ENCODE data around the gene RAB3A. TPM values are rescaled to one million over a fixed set of nuclear protein-coding genes. Genes with fewer than 3 reads are reported as not detected.

Gene RAB3A
- total RNA-seq, 1 experiment from 2014 or later = 10.6 TPM

DNA sequence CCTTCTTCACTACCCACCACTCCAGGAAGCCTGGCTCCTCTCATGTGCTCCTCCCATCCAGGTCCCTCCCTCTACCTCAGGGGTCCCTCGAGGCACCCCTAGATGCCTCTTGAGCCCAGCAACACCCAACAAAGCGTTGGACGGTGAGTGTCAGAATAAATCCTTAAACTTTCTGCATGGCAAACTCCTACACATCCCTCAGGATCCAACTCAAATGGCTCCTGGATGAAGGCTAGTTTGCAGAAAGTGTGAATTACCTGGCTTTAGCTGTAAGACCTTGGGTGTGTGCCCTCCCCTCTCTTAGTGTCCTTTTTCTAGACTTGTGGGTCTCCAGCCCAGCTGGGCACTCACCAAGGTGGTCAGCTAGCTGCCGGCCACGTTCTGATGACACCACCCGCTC is 5.5 kb downstream of the RAB3A start:
- POLR2A ChIA-PET = no interaction called here
- no TSS peak for BruUV-seq (replicated peaks)
- H3K4me2 ChIP-seq (ENCODE audit: low read length) = no peak overlapping the region
- H3K79me2 ChIP-seq (ENCODE audit: insufficient read depth, low read length) = peaks cover 25% of the 10 kb centered on the region; the same call in 1 of the 2 replicates
- no peak overlapping the region for H3K27ac ChIP-seq (ENCODE audit: low read depth, low read length)
- H3K9me2 ChIP-seq (ENCODE audit: insufficient read depth) = no peaks in the 10 kb centered on the region
- TF ChIP-seq POLR2A (IDR thresholded peaks at IDR 0.05; ENCODE audit: borderline replicate concordance, extremely low read depth, insufficient read depth, insufficient read length) (no peak), POLR2AphosphoS5 (IDR thresholded peaks at IDR 0.05; ENCODE audit: low read depth, low read length) (no peak), SP1 (IDR thresholded peaks at IDR 0.05; ENCODE audit: low read depth) (no peak), EGR1 (IDR thresholded peaks at IDR 0.05; ENCODE audit: low read depth) (no peak), FOSL1 (IDR thresholded peaks at IDR 0.05; ENCODE audit: low read depth) (no peak), CBX3 (IDR thresholded peaks at IDR 0.05; ENCODE audit: low read depth) (no peak), SRF (IDR thresholded peaks at IDR 0.05; ENCODE audit: low read depth) (no peak), RAD21 (IDR thresholded peaks at IDR 0.05; ENCODE audit: low read depth) (no peak), TCF7L2 (IDR thresholded peaks at IDR 0.05; ENCODE audit: borderline replicate concordance, extremely low read depth, insufficient read depth, insufficient read length) (no peak), CEBPB (IDR thresholded peaks at IDR 0.05; ENCODE audit: low read depth) (no peak), JUND (IDR thresholded peaks at IDR 0.05) (no peak)
- TF ChIP-seq, protein P1, sequence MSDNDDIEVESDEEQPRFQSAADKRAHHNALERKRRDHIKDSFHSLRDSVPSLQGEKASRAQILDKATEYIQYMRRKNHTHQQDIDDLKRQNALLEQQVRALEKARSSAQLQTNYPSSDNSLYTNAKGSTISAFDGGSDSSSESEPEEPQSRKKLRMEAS (IDR thresholded peaks at IDR 0.05) = no peak
- TF ChIP-seq, protein P2, sequence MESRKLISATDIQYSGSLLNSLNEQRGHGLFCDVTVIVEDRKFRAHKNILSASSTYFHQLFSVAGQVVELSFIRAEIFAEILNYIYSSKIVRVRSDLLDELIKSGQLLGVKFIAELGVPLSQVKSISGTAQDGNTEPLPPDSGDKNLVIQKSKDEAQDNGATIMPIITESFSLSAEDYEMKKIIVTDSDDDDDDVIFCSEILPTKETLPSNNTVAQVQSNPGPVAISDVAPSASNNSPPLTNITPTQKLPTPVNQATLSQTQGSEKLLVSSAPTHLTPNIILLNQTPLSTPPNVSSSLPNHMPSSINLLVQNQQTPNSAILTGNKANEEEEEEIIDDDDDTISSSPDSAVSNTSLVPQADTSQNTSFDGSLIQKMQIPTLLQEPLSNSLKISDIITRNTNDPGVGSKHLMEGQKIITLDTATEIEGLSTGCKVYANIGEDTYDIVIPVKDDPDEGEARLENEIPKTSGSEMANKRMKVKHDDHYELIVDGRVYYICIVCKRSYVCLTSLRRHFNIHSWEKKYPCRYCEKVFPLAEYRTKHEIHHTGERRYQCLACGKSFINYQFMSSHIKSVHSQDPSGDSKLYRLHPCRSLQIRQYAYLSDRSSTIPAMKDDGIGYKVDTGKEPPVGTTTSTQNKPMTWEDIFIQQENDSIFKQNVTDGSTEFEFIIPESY (IDR thresholded peaks at IDR 0.05; ENCODE audit: extremely low read depth, insufficient replicate concordance, low read length) = no peak
- TF ChIP-seq, protein P3, sequence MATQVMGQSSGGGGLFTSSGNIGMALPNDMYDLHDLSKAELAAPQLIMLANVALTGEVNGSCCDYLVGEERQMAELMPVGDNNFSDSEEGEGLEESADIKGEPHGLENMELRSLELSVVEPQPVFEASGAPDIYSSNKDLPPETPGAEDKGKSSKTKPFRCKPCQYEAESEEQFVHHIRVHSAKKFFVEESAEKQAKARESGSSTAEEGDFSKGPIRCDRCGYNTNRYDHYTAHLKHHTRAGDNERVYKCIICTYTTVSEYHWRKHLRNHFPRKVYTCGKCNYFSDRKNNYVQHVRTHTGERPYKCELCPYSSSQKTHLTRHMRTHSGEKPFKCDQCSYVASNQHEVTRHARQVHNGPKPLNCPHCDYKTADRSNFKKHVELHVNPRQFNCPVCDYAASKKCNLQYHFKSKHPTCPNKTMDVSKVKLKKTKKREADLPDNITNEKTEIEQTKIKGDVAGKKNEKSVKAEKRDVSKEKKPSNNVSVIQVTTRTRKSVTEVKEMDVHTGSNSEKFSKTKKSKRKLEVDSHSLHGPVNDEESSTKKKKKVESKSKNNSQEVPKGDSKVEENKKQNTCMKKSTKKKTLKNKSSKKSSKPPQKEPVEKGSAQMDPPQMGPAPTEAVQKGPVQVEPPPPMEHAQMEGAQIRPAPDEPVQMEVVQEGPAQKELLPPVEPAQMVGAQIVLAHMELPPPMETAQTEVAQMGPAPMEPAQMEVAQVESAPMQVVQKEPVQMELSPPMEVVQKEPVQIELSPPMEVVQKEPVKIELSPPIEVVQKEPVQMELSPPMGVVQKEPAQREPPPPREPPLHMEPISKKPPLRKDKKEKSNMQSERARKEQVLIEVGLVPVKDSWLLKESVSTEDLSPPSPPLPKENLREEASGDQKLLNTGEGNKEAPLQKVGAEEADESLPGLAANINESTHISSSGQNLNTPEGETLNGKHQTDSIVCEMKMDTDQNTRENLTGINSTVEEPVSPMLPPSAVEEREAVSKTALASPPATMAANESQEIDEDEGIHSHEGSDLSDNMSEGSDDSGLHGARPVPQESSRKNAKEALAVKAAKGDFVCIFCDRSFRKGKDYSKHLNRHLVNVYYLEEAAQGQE (IDR thresholded peaks at IDR 0.05; ENCODE audit: low read depth) = no peak
- CTCF ChIA-PET = no interaction called here
- no peaks in the 10 kb centered on the region for H3K9me3 ChIP-seq (ENCODE audit: control insufficient read depth in 1 of 2, insufficient read depth in 1 of 2, low read depth in 1 of 2, low read length in 2 of 2)
- peaks cover 10 to 24% of the 10 kb centered on the region in 2 experiments for H3K4me1 ChIP-seq (ENCODE audit: control insufficient read depth in 1 of 2, insufficient read depth in 2 of 2, low read length in 2 of 2)
- no peak for DNase-seq (ENCODE audit: low read depth, low spot score)
- H3K27me3 ChIP-seq (ENCODE audit: insufficient read depth, low read length) = no peaks in the 10 kb centered on the region
- no peak overlapping the region for H2AFZ ChIP-seq (ENCODE audit: low read depth, low read length, poor library complexity, severe bottlenecking)
- ATAC-seq = no peak
- no peak overlapping the region for H3K4me3 ChIP-seq (replicated peaks in 1 of 2; ENCODE audit: low read depth in 1 of 2, low read length in 2 of 2)
- intact Hi-C loops (cut with micrococcal nuclease) = no loop called here
- H3K36me3 ChIP-seq (ENCODE audit: control insufficient read depth in 1 of 2, insufficient read depth in 2 of 2, low read length in 2 of 2) = peaks cover 13 to 22% of the 10 kb centered on the region in 2 experiments; a peak in 3 of 4 replicates
- H3K9ac ChIP-seq (ENCODE audit: low read length) = no peak overlapping the region
- no peaks in the 10 kb centered on the region; the same call in 1 of the 2 replicates for H4K20me1 ChIP-seq (ENCODE audit: insufficient read depth)
- RAD21 ChIA-PET (ENCODE audit: low non-redundant PET in 1 of 2, low total read pairs in 2 of 2, uncharacterized antibody in 2 of 2, unreplicated experiment in 2 of 2) = no interaction called here
